HG02938 (cell line): ENCODE results near the gene DGKZ.
A peak's percentile ranks its signal among the peaks of the same experiment; 100 is the strongest.
"Not testable (repeated sequence)": the region's sequence is repeated elsewhere in the genome, so short reads cannot be mapped to it uniquely, and the experiment has no call there.

Experiments used
- ATAC-seq: cut with Tn5 transposase; IDR thresholded peaks from one replicate; pipeline ENCODE4 v1.9.1; 2021; ENCODE audit warnings: mild to moderate bottlenecking, moderate library complexity; ENCODE audit not compliant: unreplicated experiment

The DGKZ gene

DNA sequence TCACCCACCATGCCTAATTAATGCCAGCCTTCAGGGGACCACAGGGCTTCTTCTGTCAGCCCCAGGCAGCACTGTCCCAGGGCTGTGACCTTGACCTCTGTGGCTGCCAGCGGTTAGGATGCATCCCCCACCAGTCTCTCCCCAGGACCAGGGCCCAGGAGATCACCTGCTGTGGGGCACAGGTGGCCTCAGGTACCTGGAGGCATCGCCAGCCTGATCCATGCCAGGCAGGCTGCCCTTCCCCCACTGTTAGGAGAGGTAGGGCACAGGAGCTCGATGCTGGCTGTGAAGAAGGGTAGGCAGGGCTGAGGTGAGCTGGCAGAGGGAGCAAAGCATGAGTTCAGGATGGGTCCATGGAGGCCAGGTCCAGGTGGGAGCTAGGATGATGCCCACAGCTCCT, 17.5 kb downstream of the DGKZ start:
- no peak for ATAC-seq

DNA sequence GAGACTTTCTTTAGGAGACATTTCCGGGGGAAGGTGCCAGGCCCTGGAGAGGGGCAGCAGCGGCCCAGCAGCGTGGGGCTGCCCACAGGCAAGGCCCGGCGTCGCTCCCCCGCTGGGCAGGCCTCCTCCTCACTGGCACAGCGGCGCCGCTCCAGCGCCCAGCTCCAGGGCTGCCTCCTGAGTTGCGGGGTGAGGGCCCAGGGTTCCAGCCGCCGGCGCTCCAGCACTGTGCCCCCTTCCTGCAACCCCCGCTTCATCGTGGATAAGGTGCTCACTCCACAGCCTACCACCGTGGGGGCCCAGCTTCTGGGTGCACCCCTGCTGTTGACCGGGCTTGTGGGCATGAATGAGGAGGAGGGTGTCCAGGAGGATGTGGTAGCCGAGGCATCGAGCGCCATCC, 19.0 kb downstream of the DGKZ start:
- no peak for ATAC-seq

DNA sequence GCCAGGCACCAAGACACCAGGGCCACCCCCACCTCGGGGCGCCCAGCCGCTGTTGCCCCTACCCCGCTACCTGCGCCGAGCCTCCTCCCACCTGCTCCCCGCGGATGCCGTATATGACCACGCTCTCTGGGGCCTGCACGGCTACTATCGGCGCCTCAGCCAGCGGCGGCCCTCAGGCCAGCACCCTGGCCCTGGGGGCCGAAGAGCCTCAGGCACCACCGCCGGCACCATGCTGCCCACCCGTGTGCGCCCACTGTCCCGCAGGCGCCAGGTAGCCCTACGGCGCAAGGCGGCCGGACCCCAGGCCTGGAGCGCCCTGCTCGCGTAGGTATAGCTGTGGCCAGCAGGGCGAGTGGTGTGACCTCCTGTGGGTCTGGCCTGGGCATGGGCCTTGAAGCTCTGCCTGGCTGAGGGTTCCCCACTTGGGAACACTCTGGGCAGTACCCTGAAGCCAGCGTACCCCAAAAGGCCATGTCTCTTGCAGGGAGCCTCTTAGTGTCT, 19.4 kb downstream of the DGKZ start:
- no peak for ATAC-seq

DNA sequence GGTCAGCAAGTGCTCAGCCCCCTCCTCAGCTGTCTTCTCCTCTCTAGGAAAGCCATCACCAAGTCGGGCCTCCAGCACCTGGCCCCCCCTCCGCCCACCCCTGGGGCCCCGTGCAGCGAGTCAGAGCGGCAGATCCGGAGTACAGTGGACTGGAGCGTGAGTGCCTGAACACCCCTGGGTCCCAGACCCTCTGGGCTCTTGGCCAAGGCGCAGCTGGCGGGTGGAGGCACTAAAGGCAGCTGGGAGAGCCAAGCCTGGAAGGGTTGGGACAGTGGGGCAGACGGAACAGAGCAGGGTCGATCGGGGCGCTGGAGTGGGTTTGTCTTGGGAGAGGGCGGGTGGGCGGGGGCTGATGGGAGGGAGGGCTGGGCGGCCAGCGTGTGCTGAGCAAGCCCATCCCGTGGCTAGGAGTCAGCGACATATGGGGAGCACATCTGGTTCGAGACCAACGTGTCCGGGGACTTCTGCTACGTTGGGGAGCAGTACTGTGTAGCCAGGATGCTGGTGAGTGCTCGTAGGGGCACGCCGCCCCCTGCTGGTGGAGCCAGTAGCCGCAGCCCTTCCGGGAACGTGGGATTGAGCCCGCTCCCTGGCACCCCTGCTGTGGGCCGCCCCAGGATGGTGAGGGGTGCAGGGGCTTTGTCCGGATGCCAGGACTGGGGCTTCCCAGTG, 20.1 kb downstream of the DGKZ start:
- ATAC-seq: no peak

DNA sequence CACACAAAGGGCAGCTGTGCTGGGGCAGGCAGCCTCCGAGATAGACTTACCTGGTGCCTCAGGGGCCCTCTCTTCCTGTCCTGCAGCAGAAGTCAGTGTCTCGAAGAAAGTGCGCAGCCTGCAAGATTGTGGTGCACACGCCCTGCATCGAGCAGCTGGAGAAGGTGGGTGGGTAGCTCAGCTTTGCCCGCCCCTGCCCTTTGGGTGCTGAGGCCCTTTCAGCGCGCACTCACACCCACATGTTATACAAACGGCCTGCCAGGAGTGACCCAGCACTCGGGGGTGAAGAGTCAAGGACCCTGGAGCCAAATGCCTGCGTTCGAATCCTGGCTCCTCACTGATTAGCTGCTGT, 20.6 kb downstream of the DGKZ start:
- ATAC-seq: no peak

DNA sequence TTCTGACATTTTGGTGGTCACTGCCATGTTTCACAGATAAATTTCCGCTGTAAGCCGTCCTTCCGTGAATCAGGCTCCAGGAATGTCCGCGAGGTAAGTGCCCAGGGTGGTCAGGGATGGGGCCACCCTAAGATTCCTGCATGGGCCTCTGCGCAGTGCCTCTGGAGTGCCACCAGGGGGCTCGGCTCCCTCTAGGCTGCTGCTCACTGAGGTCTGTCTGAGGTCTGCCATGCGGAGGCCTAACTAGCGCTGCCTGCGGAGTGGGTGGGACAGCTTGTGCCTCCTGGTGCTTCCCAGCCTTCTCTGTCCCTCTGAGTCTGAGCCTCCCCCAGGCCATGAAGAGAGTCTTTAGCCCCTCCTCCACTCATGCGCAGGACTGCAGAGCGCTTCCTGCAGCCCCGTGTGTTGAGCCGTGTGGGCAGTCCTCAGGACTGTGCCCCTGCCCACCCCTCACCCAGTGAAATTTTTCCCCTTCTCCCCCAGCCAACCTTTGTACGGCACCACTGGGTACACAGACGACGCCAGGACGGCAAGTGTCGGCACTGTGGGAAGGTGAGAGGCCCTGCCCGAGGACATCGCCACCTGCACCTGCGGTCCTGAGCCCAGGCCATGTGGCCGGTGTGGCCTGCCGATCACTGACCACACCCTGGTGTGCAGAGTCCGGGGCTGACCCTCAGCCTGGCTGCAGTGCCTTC, 22.3 kb downstream of the DGKZ start:
- peak; percentile 50 for ATAC-seq

DNA sequence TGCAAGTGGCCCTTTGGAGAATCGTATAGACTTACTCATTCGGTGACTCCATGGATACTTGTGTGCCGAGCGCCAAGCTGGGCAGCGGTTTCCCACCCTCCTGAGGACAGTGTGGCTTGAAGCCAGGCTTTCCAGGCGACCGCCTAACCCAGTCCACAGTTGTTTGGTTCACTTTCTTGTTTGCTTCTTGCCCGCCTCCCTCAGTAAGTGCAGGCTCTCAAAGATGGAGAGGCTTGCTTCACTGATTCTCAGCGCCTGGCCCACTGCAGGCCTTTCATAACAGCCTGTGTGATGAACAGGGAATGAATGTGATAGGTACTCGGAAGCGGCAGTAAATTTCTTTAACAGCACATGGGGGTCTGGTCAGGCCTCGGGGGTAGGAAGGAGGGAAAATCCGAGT, 23.0 kb downstream of the DGKZ start:
- ATAC-seq: no peak

DNA sequence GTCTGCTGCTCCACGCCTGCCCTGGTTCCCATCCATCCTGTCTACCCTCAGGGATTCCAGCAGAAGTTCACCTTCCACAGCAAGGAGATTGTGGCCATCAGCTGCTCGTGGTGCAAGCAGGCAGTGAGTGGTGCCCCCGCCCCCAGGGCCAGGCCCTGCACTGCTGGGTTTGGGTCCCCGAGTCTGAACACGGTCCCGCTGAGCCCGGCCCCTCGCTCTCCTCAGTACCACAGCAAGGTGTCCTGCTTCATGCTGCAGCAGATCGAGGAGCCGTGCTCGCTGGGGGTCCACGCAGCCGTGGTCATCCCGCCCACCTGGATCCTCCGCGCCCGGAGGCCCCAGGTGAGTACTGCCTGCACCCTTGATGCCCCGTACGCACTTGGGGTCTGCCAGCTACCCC, 24.0 kb downstream of the DGKZ start:
- not testable (repeated sequence) for ATAC-seq

DNA sequence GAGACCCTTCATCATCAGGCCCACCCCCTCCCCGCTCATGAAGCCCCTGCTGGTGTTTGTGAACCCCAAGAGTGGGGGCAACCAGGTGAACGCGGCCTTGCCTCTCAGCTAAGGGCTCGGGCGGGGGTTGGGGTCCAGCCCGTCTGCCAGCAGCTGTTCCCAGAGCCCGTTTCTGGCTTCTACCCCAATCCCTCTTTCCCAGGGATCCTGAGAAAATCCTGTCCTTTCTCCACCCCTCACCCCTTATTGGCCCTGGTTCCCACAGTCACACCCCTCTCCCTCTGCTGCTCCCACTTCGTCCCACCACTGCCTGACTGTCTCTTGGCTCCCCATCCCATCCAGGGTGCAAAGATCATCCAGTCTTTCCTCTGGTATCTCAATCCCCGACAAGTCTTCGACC, 24.8 kb downstream of the DGKZ start:
- ATAC-seq: no peak

DNA sequence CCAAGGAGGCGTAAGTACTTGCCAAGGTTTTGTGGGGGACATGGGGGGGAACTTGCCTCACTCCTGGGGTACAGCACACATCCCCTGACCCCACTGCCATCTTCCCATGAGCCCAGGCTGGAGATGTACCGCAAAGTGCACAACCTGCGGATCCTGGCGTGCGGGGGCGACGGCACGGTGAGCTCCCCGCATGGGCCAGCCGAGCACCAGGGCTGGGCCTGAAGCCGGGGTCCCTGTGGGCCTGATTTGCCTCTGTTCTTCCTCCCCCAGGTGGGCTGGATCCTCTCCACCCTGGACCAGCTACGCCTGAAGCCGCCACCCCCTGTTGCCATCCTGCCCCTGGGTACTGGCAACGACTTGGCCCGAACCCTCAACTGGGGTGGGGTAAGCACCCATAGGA, 25.2 kb downstream of the DGKZ start:
- not testable (repeated sequence) for ATAC-seq

DNA sequence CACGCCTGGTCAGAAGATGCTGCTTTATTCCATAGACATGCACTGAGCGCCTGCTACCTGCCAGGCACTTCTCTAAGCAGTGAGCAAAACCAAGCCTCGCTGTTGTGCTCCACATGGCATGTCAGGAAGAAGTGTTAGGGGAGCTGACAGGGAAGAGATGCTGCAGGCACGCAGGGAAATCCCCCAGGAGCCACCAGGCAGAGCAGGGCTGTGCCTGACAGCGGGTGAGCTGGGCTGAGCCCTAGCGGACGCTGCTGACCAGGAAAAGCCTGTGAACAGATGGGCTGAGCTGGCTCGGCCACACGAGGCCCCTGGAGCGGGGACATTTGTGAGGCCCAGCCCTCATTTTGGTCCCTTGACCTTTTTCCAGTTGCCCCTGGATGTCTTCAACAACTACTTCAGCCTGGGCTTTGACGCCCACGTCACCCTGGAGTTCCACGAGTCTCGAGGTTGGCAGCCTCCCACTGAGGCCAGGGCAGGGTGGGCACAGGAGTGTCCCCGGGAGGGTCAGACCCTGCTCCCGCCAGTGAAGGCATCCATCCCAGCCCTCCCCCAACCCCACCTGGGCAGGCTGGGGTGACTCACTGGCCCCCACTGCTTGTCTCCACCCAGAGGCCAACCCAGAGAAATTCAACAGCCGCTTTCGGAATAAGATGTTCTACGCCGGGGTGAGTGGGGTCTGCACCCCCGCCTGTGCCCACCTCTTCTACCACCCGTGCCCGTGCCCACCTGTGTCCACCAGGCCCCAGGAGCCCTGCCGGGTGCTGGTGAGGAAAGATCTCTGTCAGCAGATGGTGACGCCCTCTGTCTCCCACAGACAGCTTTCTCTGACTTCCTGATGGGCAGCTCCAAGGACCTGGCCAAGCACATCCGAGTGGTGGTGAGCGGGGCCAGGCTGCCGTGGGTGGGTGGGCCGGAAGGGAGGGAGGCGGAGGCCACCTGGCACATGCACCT, 26.8 kb downstream of the DGKZ start:
- no peak for ATAC-seq

DNA sequence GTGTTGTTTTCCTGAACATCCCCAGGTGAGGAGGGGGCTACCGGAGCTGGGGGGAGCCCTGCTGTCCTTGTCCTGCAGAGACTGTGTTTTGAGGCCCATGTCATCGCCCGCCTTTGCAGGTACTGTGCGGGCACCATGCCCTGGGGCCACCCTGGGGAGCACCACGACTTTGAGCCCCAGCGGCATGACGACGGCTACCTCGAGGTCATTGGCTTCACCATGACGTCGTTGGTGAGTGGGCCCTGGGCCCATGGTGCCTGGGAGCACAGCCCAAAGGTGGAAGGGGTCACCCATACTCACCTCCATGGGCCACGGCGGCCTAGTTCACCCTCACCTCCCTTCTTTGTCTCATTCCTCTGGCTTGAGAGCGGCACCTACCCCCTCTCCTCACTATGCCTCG, 27.6 kb downstream of the DGKZ start:
- no peak for ATAC-seq

DNA sequence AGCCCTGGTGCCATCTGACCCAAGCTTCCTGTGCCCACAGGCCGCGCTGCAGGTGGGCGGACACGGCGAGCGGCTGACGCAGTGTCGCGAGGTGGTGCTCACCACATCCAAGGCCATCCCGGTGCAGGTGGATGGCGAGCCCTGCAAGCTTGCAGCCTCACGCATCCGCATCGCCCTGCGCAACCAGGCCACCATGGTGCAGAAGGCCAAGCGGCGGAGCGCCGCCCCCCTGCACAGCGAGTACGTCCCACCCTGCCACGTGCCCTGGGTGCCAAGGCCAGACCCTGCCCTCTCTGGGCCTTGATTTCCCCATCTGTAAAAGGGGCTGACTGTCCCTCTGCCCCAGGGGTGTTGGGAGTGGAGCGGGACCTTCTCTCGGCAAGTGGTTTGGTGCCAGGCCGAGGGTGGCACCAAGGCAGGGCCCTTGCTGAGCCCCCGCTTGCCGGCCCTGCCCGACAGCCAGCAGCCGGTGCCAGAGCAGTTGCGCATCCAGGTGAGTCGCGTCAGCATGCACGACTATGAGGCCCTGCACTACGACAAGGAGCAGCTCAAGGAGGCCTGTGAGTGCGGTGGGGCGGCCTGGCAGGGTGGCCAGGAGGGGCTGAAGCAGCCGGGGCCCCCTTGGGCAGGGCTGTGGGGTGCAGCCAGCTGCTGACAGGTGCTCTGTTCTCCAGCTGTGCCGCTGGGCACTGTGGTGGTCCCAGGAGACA, 28.3 kb downstream of the DGKZ start:
- no peak for ATAC-seq

DNA sequence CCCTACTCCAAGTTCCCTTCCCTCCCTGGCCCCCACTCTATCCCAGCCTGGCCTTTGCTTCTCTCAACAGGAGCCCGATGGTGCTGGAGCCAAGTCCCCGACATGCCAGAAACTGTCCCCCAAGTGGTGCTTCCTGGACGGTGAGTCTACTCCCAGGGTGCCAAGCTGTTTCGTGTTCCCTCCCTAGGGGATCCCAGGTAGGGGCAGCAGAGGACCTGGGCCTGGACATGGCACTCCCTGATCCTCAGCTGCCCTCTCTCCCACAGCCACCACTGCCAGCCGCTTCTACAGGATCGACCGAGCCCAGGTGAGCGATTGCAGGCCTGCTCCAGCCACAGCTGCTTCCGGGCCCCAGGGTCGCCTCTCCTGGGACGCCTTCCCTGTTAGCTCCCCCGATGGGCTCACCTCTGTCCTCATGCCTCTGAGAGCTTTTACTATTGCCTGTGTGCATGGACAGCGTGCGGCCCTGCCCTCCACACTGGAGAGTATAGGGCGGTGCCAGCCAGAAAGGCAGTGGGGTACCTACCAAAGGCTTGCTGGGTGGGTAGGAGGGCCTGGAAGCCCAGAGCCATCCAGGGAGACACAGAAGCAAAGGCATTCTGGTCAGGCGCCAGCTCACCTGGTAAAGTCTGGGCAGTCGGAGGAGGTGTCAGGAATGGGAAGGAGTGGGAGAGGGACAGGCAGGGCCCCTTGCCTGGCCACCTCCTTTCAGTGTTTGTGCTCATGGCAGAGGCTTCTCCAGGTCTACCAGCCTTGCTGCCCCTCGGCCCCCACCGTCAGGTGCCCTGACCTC, 29.2 kb downstream of the DGKZ start:
- ATAC-seq: no peak

DNA sequence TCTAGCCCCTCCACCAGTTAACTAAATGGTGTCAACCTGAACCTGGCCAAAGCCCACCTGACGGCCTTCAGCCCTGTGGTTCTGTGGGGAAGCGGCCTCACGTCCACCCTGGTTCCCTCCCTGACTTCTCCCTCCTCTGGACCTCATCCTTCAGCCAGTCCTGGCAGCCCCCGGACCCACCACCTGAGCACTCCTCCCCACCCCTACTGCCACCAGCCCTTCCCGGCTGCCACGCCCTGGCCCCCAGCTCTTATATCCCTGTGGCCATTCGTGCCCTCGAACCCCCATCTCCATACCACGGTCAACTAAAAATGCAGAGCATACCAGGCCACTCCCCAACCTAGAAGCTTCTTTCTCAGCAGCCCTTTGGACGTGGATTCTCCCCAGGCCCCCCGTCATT, 30.0 kb downstream of the DGKZ start:
- no peak for ATAC-seq

DNA sequence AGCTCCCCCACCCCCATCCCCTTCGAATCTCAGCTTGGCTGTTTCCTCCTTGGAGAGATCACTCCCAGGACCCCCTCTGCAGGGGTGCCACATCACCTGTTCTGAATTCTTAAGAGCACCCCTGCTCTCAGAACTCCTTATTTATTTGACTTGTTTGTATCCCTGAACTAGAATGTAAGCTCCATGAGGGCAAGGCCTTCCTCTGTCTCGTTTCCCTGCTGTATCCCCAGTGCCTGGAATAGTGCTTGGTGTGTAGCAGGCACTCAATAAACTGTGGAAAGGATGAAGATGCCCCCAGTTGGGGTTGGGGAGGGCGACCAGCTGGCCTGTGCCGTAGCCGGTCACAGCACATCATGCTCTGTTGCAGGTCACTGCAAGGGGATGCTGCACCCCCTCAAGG, 30.6 kb downstream of the DGKZ start:
- ATAC-seq: no peak

DNA sequence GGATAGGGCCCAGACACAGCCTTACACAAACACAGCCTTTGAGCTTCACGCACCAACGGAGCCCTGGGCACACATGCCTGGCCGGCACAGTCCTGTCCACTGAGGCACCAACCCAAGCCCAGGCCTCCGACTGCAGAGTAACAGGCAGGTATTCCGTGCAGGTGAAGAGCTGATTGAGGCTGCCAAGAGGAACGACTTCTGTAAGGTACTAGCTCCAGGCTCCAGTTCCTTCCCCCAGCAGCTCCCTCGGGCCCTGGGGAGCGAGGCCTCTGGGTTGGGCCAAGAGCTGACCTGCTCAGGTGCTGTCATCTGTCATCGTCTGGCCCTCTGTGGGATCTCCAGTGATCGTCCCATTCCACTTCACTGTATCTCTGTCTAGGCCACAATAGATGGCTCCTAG, 31.0 kb downstream of the DGKZ start:
- no peak for ATAC-seq

DNA sequence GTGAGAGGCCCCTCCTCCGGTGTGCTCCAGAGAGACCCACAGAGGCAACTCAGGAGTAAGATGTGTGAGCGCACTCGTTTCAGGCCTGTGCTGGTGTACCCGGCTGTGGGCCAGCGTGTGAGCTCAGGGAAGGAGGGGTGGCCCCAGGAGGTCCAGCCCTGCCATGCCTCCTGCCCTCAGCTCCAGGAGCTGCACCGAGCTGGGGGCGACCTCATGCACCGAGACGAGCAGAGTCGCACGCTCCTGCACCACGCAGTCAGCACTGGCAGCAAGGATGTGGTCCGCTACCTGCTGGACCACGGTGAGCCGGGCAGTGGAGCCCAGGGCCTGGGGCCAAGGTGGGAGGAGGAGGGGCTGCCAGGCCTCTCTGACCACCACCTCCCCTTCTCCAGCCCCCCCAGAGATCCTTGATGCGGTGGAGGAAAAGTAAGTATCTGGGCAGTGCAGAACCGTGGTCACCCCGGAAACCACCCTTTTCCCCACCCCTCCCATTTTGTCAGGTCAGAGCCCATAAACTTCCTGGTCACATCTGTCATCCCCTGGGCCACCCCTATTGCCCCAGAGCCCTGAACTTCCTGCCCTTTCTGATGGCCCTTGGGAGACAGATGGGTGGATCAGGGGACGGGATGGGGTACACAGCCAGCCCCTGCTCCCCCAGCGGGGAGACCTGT, 31.7 kb downstream of the DGKZ start:
- no peak for ATAC-seq

DNA sequence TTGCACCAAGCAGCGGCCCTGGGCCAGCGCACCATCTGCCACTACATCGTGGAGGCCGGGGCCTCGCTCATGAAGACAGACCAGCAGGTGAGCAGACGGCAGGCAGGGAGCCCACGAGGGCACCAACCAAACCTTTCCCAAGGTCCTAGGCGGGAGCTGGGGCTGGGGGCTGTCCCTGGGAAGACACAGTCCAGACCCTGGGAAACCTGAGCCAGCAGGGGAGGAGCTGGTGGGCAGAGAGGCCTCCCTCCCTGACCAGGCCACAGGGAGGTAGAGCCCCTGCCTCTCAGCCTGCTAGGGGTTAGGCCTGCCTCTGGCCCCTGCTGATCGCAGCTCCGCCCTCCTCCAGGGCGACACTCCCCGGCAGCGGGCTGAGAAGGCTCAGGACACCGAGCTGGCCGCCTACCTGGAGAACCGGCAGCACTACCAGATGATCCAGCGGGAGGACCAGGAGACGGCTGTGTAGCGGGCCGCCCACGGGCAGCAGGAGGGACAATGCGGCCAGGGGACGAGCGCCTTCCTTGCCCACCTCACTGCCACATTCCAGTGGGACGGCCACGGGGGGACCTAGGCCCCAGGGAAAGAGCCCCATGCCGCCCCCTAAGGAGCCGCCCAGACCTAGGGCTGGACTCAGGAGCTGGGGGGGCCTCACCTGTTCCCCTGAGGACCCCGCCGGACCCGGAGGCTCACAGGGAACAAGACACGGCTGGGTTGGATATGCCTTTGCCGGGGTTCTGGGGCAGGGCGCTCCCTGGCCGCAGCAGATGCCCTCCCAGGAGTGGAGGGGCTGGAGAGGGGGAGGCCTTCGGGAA, 32.4 kb downstream of the DGKZ start:
- ATAC-seq: not testable (repeated sequence)
